HG03442 (cell line): ENCODE measurements around the gene FOXA1.

Experiments
- ATAC-seq: cut with Tn5 transposase; IDR thresholded peaks from one replicate; pipeline ENCODE4 v1.9.1; 2021; ENCODE audit warnings: mild to moderate bottlenecking, moderate library complexity; ENCODE audit not compliant: unreplicated experiment

FOXA1 gene

DNA sequence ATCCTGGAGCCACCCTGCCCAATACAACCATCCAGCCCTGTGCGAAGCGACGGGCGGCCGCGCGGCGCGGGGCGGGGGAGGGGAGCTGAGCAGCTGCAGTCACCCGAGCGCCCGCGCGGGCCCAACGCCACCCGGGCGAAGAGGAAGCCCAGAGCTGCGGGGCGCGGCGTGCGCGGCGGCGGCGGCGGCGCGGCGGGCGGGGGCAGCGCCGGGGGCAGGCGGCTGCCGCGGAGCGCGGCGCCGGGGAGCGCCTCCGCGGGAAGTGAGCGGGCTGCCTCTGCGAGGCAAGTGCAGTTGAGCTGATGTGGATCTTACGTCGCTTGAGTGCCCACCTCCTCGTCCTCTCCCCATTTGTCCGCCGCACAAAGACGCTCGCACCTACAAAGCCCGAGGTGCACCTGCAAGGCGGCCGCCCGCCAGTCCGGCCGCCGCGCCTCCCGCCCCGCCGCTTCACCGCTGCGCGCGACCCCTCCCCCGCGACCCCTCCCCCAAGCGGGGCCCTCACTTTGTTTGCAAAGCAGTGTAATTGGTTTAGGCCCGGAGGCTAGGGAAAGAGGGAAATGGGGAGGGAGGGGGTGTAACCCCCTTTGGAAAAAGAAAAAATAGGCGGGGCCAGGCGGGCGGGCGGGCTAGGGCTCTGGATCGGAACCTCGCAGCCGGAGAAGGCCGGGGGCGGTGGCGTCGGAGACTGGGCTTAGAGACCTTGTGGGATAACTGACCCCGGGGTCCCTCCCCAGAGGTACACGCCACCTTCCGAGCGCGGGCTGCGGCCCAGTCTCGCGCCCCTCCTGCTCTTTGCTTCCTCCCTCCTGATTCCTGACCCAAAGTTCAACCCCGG, at the start of gene FOXA1, which contains the start of gene TTC6:
FOXA1 (minus strand) TSS at position 279 of the 838 bp plus-strand sequence; CDS start at position 2, 277 bp downstream.
TTC6 (plus strand) TSS at position 659 of the 838 bp plus-strand sequence. CDS start 26,436 bp downstream, outside the sequence.
- ATAC-seq = no peak

DNA sequence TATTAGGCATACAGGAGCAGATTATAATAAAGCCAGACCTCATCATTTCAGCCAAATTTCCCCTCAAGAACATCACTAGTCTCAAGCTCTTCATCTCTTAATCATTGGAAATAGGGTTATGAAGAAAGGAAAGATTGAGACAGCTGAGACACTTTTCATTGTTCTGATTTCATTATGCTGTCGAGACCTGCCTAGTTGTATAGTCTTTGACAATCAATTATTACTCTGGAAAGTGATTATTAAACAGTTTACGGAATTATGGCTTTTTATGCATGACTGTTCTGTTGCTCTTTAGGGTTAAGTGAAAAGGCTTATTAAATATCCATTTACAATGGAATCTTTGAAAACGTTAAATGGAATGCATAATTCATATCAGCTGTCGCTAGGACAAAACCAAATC, 48.7 kb upstream of the FOXA1 start:
- ATAC-seq = no peak

DNA sequence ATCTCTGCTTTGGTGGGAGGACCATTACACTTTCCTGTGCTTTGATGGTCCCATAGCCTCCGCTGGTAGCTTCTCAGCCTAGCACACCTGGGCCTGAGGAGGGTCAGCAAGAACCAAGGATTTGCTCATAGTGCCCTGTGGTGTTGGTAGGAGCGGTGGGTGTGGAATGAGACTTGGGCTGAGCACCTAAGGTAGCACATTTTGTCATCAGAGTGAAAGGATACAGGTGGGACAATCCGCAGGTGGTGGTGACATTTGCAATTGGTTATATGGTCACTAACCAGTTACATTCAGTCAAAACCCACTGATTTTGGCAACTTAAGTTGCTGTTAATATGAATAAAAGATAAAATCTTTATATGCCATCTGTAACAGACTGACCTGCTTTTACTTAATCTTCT, 47.1 kb upstream of the FOXA1 start:
- no peak for ATAC-seq

DNA sequence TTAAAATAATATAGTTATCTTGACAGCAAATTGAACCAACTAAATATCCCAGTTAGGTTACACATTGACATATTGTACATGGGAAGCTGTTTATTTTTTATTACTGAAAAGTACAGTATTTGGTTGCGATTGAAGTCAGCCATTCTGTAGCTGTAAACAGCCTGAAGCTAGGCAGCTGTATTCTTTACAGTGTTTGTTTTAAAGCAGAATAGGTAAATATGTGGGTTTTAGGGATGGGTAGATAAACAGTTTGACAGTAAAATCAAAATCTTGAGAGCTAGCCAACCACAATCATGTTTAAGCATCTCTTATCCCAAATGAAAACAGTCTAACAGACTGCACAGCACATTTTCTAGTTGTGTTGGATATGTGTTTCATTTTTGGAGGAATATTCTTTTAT, 46.1 kb upstream of the FOXA1 start:
- ATAC-seq = no peak

DNA sequence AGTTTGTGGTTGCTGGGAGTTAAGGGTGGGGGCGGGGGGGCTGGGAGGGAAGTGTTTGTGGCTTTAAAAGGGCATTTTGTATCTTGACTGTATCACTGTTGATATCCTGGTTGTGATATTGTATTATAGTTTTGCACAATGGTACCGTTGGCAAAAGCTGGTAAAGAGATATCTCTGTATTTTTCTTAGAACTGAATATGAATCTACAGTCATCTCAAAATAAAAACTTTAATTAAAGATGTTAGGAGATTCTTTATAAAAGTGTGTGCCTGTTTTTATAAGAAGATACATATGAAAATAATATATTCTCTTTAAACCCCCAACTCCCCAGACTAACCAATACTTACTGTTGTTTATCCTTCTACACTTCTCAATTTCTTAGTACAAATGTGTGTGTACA, 43.5 kb upstream of the FOXA1 start:
- ATAC-seq = no peak

DNA sequence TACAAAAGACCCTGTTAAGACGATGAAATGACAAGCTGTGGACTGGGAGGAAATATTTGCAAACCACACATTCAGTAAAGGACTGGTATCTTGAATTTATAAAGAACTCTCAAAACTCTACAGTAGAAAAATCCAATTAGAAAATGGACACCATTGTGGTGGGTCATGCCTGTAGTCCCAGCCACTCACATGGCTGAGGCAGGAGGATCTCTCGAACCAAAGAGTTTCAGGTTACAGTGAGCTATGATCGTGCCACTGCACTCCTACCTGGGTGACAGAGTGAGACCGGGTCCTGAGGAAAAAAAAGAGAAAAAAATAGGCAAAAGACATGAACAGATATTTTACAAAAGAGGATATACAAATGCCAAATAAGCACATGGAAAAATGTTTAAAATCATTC, 42.3 kb upstream of the FOXA1 start:
- no peak for ATAC-seq

DNA sequence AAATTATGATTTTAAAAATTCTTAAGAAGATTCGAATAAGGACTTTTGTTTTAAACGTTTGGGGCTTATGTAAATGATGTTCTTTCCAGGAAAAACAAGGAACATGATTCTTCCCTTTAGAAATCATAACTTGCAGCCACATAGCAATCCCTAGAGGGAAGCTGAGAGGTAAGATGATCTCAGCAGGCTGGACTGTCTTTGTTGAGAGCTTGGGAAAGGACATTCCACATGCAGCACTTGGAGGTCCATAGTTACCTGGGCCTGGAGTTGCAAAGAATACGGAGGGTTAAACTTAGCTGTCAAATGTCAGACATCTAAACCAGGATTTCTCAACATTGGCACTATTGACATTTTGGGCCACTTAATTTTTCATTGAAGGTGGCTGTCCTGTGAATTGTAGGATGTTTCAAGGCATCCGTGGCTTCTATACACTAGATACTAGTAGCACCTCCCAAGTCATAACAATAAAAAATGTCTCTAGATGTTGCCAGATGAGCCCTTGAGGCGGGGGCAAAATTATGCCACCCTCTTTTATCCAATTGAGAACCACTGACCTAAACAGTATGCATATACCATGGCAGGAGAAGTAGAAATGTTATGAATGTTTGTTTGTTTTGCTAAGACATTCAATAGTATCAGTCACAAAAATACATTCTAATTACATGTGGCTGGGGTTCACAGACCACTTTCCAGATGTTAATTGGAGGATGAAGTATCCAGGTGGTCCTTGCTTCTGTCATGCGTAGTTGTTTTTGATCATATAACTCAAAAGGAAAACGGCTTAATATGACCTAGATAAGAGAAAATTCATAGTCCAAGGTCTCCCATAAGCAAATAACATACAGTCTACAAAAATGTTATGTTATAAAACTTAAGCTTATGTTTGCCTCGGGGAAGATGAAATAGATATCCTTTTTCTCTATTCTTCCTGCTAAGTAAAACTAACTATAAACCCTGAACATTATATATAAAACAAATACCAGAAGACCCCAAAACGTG, 30.8 kb upstream of the FOXA1 start:
- no peak for ATAC-seq

DNA sequence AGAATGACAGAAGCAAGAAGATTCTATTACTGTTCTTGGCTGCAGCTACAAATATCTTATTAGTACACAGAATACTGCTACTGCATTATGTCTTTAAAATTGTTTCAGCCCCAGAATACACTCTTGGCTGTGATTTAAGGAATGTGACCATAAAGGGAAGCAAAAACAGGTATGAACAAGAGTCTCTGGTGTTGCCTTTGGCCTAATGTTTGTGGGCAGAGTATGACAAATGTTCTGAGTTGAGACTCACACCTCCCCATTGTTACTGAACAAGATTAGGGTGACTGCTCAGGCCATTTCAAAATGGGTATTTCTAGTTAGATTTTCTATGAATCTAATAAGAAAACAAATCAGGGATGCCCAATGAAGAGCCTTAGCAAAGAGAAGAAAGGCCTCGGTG, 28.9 kb upstream of the FOXA1 start:
- no peak for ATAC-seq

DNA sequence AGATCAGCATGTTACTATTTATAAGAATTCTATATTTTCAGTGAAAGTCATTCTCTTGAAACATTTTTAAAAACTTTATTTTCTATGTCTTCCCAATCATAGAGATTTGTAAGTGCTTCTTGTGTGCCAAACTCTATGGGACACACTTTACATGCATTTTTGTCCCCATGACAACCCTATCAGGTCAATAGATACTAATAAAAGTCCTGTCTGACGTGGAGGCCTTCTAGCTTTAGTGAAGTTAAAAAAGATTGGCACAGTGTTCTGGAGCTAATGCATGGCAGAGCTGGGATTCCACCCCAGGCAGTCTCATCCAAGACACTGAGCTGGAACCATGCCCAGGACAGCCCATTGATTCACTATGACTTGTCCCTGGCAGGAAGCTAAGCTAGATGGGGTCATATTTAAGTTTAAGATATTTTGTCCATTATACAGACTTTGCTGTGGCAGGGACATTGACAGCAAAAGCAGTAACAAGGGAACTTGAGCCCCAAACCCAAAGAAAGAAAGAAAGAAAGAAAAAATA, 28.4 kb upstream of the FOXA1 start:
- no peak for ATAC-seq

DNA sequence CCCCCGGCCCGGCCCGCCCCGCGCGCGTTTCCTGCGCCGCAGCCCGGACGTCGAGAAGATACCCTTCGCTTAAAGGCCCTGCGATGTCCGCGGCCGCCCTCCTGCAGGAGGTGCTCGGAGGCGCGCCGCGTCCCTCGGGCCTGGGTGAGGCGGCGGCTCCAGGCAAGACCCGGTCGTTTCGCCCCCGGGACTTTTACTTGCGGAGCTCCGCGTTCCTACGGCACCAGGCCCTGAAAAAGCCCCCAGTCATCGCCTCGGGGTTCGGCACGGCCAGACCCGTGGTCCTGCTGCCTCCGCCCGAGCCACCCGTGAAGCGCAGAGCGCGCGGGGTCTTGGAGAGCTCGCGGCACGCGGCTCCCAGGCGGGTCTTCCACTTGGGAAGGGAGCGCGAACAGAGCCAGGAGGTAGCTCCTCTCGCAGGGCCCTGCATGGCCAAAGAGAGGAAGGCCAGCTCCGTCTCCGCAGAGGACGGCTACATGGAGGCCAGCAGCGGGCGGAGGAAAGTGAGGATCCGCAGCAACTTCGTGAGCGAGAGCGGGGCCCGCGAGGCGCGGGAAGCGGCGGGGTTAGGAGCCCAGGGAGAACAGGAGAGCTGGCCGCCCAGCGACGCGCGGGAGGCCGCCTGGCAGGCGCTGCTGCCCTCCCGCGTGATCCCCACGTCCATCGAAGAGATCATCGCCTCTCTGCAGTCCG, 27.3 kb upstream of the FOXA1 start:
- ATAC-seq = no peak

DNA sequence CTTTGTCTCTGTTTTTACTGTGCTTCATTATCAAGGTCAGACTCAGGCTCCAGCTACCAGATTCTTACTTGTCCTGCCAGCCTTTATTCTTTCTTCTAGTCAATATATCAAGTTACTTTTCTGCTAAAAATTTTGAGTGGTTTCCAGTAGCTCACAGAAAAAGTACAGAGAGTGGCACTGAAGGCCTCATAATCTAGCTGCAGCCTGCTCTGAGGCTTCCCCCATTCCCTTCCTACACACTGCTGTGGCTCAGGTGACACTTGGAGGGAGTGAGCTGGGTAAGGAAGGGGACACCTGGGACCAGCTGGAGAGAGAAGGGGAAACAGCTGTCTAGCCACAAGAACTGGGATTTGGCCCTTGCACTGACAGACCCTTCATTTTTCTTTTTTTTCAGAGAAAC, 25.8 kb upstream of the FOXA1 start:
- no peak for ATAC-seq

DNA sequence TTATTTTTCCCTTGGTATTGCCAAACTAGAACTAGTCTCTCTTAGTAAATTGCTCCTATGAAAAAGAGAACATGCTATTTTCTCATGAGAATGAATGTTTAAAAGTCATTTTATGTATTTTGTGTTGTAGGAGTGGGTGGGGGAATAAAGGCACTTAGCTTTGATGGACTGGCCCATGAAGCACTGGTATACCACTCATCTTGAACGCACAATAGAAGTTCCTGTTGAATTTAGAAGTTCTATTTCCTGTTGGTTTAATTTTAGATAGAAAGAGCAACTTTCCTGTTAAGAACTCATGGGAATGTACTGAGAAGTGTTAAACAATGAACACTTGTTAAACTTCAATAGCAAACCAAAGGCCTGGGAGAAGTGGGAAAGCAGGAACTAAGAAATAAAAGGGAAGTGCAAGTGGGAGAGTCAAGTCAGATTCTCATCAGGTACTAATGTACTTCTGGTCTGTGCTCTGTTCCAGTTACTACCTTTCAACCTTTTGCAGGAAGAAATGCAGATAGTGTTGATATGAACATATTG, 23.5 kb upstream of the FOXA1 start:
- ATAC-seq = no peak

DNA sequence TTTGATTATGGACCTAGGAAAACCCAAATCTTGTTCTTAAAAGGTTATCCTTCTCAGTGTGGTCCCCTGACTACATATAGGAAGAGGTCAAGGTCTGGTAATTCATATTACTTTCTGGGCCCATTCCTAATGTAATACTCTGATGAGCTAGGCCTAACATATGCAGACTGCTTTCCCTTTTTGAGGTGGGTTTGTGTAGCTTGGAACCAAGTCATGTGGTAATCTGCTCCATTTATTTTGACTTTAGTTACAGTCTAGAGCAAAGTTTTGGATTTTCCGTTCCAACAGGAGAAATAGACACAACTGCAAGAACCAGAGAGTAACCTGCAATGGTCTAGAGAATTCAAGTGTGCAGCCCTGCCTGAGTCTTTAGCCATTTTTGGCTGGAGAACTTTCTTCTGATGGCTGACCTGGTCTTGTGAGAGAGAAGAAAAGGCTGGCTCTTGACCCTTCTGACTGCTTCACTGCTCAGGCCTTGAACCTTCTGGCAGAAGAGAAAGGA, 22.9 kb upstream of the FOXA1 start:
- no peak for ATAC-seq

DNA sequence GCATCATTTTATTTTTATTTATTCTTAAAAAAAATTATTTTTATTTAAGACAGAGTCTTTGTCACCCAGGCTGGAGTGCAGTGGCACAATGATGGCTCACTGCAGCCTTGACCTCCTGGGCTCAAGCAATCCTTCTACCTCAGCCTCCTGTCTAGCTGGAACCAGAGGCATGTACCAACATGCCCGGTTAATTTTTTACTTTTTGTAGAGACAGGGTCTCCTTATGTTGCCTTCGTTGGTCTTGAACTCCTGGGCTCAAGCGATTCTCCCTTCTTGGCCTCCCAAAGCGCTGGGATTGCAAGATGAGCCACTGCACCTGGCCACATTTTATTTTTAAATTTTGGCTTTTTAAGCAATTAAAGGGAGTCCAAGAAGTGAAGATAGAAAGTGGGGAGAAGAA, 21.8 kb upstream of the FOXA1 start:
- ATAC-seq = no peak

DNA sequence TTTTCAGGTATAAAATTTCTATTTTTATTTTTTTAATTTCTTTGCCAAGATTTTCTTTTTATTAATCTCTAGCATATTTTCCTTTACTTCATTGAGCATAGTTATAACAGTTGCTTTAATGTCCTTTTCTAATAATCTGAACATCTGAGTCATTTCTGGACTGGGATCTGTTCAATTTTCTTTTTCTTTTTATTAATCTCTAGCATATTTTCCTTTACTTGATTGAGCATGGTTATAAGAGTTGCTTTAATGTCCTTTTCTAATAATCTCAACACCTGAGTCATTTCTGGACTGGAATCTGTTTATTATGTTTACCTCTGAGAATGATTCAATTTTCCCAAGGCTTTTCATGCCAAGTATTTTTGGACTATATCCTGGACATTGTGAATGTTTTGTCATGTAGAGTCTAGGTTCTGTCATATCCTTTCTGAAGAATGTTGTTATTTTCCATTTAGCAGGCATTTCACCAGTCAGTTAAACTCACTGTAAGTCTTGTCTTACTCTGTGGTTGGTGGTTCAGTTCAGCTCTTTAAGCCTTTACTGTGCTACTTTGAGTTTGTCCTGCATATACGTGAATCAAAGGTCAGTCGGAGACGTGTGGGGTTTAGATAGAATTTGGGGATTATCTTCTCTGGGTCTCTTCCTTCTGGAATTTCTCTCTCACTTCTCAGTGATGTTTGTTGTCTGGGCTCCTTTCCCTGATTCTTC, 20.7 kb upstream of the FOXA1 start:
- ATAC-seq = no peak

DNA sequence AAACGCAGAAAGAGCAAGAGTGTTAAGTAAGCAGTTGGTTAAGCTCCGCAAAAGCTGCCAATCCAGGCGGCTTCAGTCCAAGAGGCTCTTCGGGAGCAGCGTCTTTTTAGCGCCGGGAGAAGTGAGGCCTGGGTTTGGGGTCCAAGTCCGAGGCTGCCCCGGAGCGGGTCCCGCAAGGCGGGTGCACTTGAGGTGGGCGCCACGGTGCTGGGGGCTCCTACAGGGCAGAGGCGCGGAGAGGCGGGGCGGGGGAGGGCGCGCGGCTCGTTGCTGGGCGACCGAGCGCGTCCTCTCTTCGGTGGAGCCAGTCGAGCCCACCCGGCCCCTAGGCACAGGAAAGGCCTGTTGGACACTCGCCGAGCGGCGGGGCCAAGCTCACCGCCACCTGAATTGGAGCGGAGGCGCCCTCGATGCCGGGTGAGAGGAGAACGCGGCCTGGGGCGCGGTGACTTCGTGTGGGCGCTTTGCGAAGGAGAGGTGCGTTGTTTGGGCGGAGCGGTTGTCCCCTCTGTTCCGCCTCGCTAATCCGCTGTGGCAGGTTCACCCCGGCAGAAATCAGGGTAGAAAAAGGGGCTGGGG, 16.0 kb upstream of the FOXA1 start:
- ATAC-seq = no peak

DNA sequence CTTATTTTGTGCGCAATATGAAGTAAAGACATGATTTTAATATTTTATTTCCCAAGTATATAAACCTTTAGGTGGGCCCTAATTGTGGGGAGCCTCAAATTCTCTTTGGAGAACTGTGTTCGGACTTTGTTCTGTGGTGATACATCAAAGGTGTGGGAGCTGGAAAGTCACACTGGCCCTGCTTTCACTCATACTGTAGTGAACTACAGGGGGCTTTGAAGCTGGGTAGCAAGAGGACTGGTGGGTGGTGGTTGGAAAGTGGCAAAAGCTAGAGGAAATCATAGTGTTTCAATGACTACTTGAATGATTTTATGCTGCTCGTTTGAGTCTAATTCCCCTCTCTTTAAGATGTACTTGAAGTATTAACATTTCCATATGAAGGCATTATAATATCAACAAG, 13.6 kb upstream of the FOXA1 start:
- ATAC-seq = no peak

DNA sequence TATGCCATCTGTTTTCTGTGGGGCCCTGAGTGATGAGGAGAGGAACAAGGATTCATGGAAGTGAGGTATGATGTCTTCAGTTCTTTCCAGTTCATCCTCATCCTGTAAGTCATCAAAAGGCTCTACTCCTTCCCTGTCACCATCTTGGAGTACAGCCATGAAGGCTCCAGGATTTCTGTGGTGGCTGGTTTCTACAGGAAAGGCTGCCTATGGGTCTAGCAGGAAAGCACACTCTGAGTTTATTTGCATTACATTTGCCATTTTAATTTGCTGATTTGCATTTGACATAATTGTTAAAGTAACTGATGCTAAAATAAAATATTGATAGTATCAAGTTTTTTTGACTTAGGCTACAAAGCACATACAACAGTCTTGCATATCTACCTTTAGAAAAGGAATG, 11.6 kb upstream of the FOXA1 start:
- no peak for ATAC-seq

DNA sequence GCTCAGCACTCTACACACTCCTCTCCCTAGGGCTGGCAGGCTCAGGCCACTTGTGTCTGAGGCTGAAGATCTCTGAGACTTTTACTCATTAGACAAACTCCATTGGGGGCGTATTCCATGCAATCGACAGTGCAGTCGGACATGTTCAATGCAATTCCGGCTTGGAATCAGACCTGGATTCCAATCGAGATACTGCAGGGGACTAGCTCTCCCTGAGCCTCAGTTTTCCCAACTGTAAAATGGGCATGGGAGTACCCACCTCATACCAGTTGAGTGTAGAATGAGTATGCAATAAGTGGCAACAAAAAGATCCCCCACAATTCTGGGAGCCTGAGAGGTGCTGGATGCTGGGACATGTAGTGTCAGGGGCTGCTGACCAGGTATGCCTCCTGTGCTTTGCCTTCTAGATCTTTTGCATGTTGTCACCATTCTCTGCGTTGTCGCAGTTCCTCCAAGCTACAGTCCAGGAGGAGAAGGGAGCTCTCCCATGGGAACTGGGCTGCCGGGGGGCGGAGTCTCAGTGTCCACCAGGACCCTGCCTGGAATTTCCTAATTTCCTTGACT, 8.7 kb upstream of the FOXA1 start:
- ATAC-seq = no peak
